K562 (cell line): ENCODE results near the gene ZC3H13. TPM values are rescaled to one million over a fixed set of nuclear protein-coding genes. Genes with fewer than 3 reads are reported as not detected.

ENCODE experiments used
- ATAC-seq: fragments of 200-7000 bp; cut with Tn5 transposase; 3 replicates; pipeline ENCODE4 v1.9.1; 2020; ENCODE audit warnings: moderate library complexity
- BruUV-seq: library from RNA; stranded (reverse); fragments of 400-500 nt; replicated peaks from 2 replicates; lab custom pipeline; 2021; lab: Mats Ljungman, UMichigan
- CTCF ChIA-PET: fragments of 300-600 bp; formaldehyde crosslinking; extraction: SDS; loops from one replicate; lab custom pipeline; 2021; ENCODE audit warnings: low intra/inter-chr PET ratio; lab: Yijun Ruan, JAX
- POLR2A ChIA-PET: fragments of 300-600, 350-650 bp; sonication (Branson Sonifier 250); formaldehyde crosslinking; extraction: SDS; loops from one replicate; lab custom pipeline; 2021; ENCODE audit warnings: antibody characterized with exemption, inconsistent platforms; lab: Yijun Ruan, JAX
- DNase-seq, 4 experiments: peaks; one replicate each; pipeline versions ENCODE4 v3.0.0 to v3.0.0-alpha.2; 2011 to 2018; ENCODE audit warnings: low spot score in 3 of 4, mixed read lengths in 3 of 4; ENCODE audit errors: extremely low read depth in 1 of 4
- FAIRE-seq: peaks from 2 replicates; lab custom pipeline; 2011; peaks lifted over from hg19 to GRCh38; lab: Jason Lieb, UNC
- H2AFZ ChIP-seq: 2 replicates; pipeline ENCODE4 v1.6.0; 2011; ENCODE audit warnings: low read depth, low read length, control low read depth, inconsistent platforms
- H3K27ac ChIP-seq: fragments of 200-600 bp; 3 replicates; pipeline ENCODE4 v1.8.0; 2011; ENCODE audit warnings: low read depth, mild to moderate bottlenecking, control low read depth, inconsistent platforms, low read length, moderate library complexity, mixed read lengths; ENCODE audit errors: extremely low read depth
- H3K27me3 ChIP-seq, 2 experiments: fragments of 300-600 bp in 1 of 2; 2 replicates in 1 of 2; 3 replicates in 1 of 2; pipeline versions ENCODE4 v1.6.0 to v1.8.0; 2011; ENCODE audit warnings: inconsistent platforms in 2 of 2, low read length in 2 of 2, mild to moderate bottlenecking in 1 of 2, mixed read lengths in 1 of 2, moderate library complexity in 1 of 2; ENCODE audit not compliant: control insufficient read depth in 2 of 2, insufficient read depth in 2 of 2
- H3K36me3 ChIP-seq: fragments of 300-600 bp; 3 replicates; pipeline ENCODE4 v1.8.0; 2011; ENCODE audit warnings: mild to moderate bottlenecking, low read length, inconsistent platforms; ENCODE audit not compliant: control insufficient read depth, insufficient read depth
- H3K4me1 ChIP-seq, 2 experiments: fragments of 200-600 bp in 1 of 2; replicated peaks in 1 of 2; 2 replicates in 1 of 2; 3 replicates in 1 of 2; pipeline versions ENCODE4 v1.5.1 to v1.8.0; 2011; ENCODE audit warnings: inconsistent platforms in 2 of 2, low read length in 2 of 2, mild to moderate bottlenecking in 1 of 2, mixed read lengths in 1 of 2, moderate library complexity in 1 of 2; ENCODE audit not compliant: control insufficient read depth in 2 of 2, insufficient read depth in 2 of 2
- H3K4me2 ChIP-seq: 2 replicates; pipeline ENCODE4 v1.6.1; 2011; ENCODE audit warnings: low read length, control low read depth, inconsistent platforms, mixed read lengths; ENCODE audit not compliant: insufficient read depth
- H3K4me3 ChIP-seq: fragments of 200-600 bp; sonication (generic), shearing (Covaris generic); 2 replicates; pipeline ENCODE4 v1.5.1; 2016; ENCODE audit warnings: control low read depth, inconsistent platforms
- H3K79me2 ChIP-seq: fragments of 200-600 bp; 3 replicates; pipeline ENCODE4 v1.8.0; 2011; ENCODE audit warnings: low read length, inconsistent platforms; ENCODE audit not compliant: control insufficient read depth, insufficient read depth
- H3K9ac ChIP-seq, 2 experiments: 2 replicates each; pipeline versions ENCODE4 v1.6.0 to v1.6.1; 2011; ENCODE audit warnings: low read depth in 2 of 2, low read length in 2 of 2, control low read depth in 1 of 2, inconsistent platforms in 1 of 2, mild to moderate bottlenecking in 1 of 2, mixed read lengths in 1 of 2; ENCODE audit not compliant: insufficient read depth in 1 of 2
- H3K9me1 ChIP-seq: one replicate; pipeline ENCODE4 v1.6.0; 2011; ENCODE audit warnings: inconsistent platforms, mild to moderate bottlenecking, low read length, moderate library complexity; ENCODE audit not compliant: control insufficient read depth, insufficient read depth
- H3K9me3 ChIP-seq: replicated peaks from 2 replicates; pipeline ENCODE4 v1.5.1; 2011; ENCODE audit warnings: low read depth, low read length, inconsistent platforms; ENCODE audit not compliant: control insufficient read depth, insufficient read depth
- H4K20me1 ChIP-seq: replicated peaks from 2 replicates; pipeline ENCODE4 v1.6.1; 2011; ENCODE audit warnings: low read length, inconsistent platforms, mixed read lengths; ENCODE audit not compliant: control insufficient read depth, insufficient read depth
- ARID1B ChIP-seq: fragments of 450-650 bp; IDR thresholded peaks from 2 replicates; pipeline ENCODE4 v1.6.1; 2016; ENCODE audit warnings: antibody characterized with exemption, mild to moderate bottlenecking, inconsistent platforms
- FOXA3 ChIP-seq, 2 experiments: fragments of 450-650 bp in 1 of 2; sonication (generic) in 1 of 2; formaldehyde crosslinking; IDR thresholded peaks in 1 of 2; conservative IDR thresholded peaks in 1 of 2; 2 replicates each; pipeline versions ENCODE4 v1.4.0 to v1.8.0; 2020 to 2022; ENCODE audit warnings: mild to moderate bottlenecking in 2 of 2, missing genetic modification reagents in 1 of 2
- GATAD2A ChIP-seq: fragments of 450-650 bp; IDR thresholded peaks from 2 replicates; pipeline ENCODE4 v1.6.1; 2017
- MCM7 ChIP-seq, 2 experiments: fragments of 450-650 bp; IDR thresholded peaks; 2 replicates each; pipeline ENCODE4 v1.6.1; 2016 to 2018
- RAD51 ChIP-seq: fragments of 450-650 bp; IDR thresholded peaks from 2 replicates; pipeline ENCODE4 v1.7.1; 2016; ENCODE audit warnings: low read depth, mild to moderate bottlenecking, borderline replicate concordance
- SIX5 ChIP-seq, 2 experiments: IDR thresholded peaks; 2 replicates each; pipeline ENCODE4 v1.6.1; 2011; ENCODE audit warnings: low read length in 2 of 2, borderline replicate concordance in 1 of 2, low read depth in 1 of 2, mild to moderate bottlenecking in 1 of 2, moderate library complexity in 1 of 2; ENCODE audit not compliant: insufficient read depth in 1 of 2
- SMARCA4 ChIP-seq: fragments of 450-650 bp; IDR thresholded peaks from 2 replicates; pipeline ENCODE4 v1.6.1; 2016
- TCF3 ChIP-seq: sonication (generic); formaldehyde crosslinking; IDR thresholded peaks from 2 replicates; pipeline ENCODE4 v1.4.0; 2020; ENCODE audit warnings: mild to moderate bottlenecking, missing genetic modification reagents
- USF1 ChIP-seq: sonication (generic); formaldehyde crosslinking; IDR thresholded peaks from 2 replicates; pipeline ENCODE4 v1.9.0; 2022; ENCODE audit warnings: mild to moderate bottlenecking, missing genetic modification reagents
- ZNF212 ChIP-seq: fragments of 450-650 bp; formaldehyde crosslinking; IDR thresholded peaks from 2 replicates; pipeline ENCODE4 v1.4.0; 2020; ENCODE audit warnings: mild to moderate bottlenecking
- ZNF551 ChIP-seq: fragments of 250-450 bp; sonication (Bioruptor Pico); IDR thresholded peaks from 2 replicates; pipeline ENCODE4 v1.5.0; 2021; ENCODE audit warnings: mild to moderate bottlenecking, moderate library complexity
- WGBS: fragments of 100-300 bp; shearing (Covaris generic); methylation state at CpG from one replicate; pipeline ENCODE4 v1.1.6; 2016; ENCODE audit warnings: low coverage, mixed read lengths; ENCODE audit not compliant: insufficient coverage; ENCODE audit errors: missing lambda C conversion rate; 5-methylcytosine and 5-hydroxymethylcytosine counted together
- in situ Hi-C: fragments of 300-500 bp; cut with MboI; formaldehyde crosslinking; loops from 4 replicates; pipeline ENCODE4 v1.15.0; 2018; ENCODE audit warnings: inconsistent platforms, mixed read lengths
- intact Hi-C: fragments of 100-400 bp; cut with micrococcal nuclease; formaldehyde crosslinking; loops from 2 replicates; pipeline ENCODE4 v1.14.2; 2022
- polyA plus RNA-seq, 8 experiments: library from polyadenylated mRNA; depleted of rRNA in 4 of 8; stranded (reverse) in 5 of 8; unstranded in 3 of 8; fragments of >200 nt; fragmentation: Nextera tagmentation in 2 of 8; fragmentation: Illumina TruSeq in 1 of 8; extraction: Ambion mirVana in 2 of 8; extraction: Trizol in 1 of 8; gene quantifications; 2 replicates each; pipeline versions ENCODE4 v1.2.1 to v1.2.3, GENCODE V29; 2011 to 2014; ENCODE audit warnings: inconsistent platforms in 1 of 8, missing spikeins in 1 of 8
- total RNA-seq, 7 experiments: library from RNA; depleted of rRNA in 6 of 7; stranded (reverse); fragments of >200 nt in 6 of 7; fragmentation: Illumina TruSeq in 2 of 7; extraction: Trizol in 2 of 7; gene quantifications; 2 replicates each; pipeline versions ENCODE4 v1.2.1 to v1.2.3, GENCODE V29; 2011 to 2021; ENCODE audit warnings: low replicate concordance in 1 of 7
- TF ChIP-seq, protein P1 (sequence below): fragments of 450-650 bp; IDR thresholded peaks from 2 replicates; pipeline ENCODE4 v1.7.1; 2018; ENCODE audit warnings: mild to moderate bottlenecking, low read depth; ENCODE audit not compliant: partially characterized antibody

Gene ZC3H13
- total and polyA plus RNA-seq, 9 of the 15 experiments (the other 6 are each of a cell fraction or from before 2014, with no cell fraction given), result 4.9 to 27.6 (median 12.1) TPM

GRCh38 chr13:45943120-45943519, 109.4 kb downstream of the ZC3H13 start:
- no peaks in the 10 kb centered on the region for H3K79me2 ChIP-seq
- H3K4me3 ChIP-seq, result no peak overlapping the region
- TF ChIP-seq ARID1B, result peak; percentile 49
- no peak for TF ChIP-seq MCM7 (IDR thresholded peaks at IDR 0.05)
- TF ChIP-seq TCF3 (CRISPR knock-in tag), result 0 out of 2 replicates have a peak, but pooled peaks have one; percentile 16
- peak in 1 of 2 experiments; percentile 65; a peak in 2 of 4 replicates for TF ChIP-seq FOXA3 (CRISPR knock-in tag; conservative IDR thresholded peaks at IDR 0.05 in 1 of 2, IDR thresholded peaks at IDR 0.05 in 1 of 2)
- peak; percentile 26; the same call in 1 of the 2 replicates for TF ChIP-seq SMARCA4
- DNase-seq, result no peak
- H3K27ac ChIP-seq, result no peak overlapping the region
- H3K36me3 ChIP-seq, result no peaks in the 10 kb centered on the region
- no TSS peak for BruUV-seq
- no peak overlapping the region for H3K4me2 ChIP-seq
- intact Hi-C loops (no loop called here), in situ Hi-C loops (loop anchor here (25.0 kb wide), 1 partner anchor 369 kb away; no protein-coding TSS in a partner anchor)
- no peak overlapping the region for H3K9ac ChIP-seq
- no peak overlapping the region for H2AFZ ChIP-seq
- ChIA-PET POLR2A (no interaction called here), CTCF (no interaction called here)
- no peaks in the 10 kb centered on the region for H4K20me1 ChIP-seq
- H3K9me1 ChIP-seq, result no peaks in the 10 kb centered on the region
- H3K27me3 ChIP-seq, result peaks cover 0 to 1% of the 10 kb centered on the region in 2 experiments; a peak in 1 of 5 replicates
- WGBS, result 8% methylated on average over 2 of the region's 2 CpGs
- FAIRE-seq, result no peak
- ATAC-seq, result no peak
- H3K9me3 ChIP-seq, result no peaks in the 10 kb centered on the region
- peaks cover 0 to 10% of the 10 kb centered on the region in 2 experiments; a peak in 3 of 5 replicates for H3K4me1 ChIP-seq

DNA sequence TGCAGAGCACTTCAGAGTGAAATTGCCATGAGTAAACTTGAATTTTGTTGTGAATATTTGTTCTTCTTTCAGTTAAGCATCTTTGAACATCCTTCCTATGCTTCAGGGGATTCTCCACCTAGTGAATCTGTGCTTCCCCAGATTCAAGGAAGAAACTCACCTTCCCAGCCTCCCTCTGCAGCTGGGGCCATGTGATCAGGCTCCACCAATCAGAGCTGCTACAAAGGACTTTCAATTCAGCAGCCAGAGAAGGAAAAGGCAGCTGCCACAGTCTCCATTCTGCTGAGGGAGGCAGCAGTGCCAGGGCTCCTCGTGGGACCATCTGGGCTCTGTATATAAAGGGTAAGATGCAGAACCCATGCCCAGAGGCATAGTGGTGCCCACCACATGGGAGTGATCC, 111.3 kb downstream of the ZC3H13 start:
- H3K36me3 ChIP-seq, result no peaks in the 10 kb centered on the region
- peaks cover 0 to 10% of the 10 kb centered on the region in 2 experiments; a peak in 3 of 5 replicates for H3K4me1 ChIP-seq
- no peak for DNase-seq
- no peak for FAIRE-seq
- ChIA-PET POLR2A (no interaction called here), CTCF (no interaction called here)
- ATAC-seq, result 0 out of 3 replicates have a peak, but pooled peaks have one; percentile 26
- H3K4me2 ChIP-seq, result no peak overlapping the region
- BruUV-seq, result no TSS peak
- in situ Hi-C loops (loop anchor here (25.0 kb wide), 1 partner anchor 371 kb away; no protein-coding TSS in a partner anchor), intact Hi-C loops (no loop called here)
- no peaks in the 10 kb centered on the region for H3K9me3 ChIP-seq
- peaks cover 0 to 4% of the 10 kb centered on the region in 2 experiments; a peak in 3 of 5 replicates for H3K27me3 ChIP-seq
- H4K20me1 ChIP-seq, result no peaks in the 10 kb centered on the region
- no peak overlapping the region for H3K9ac ChIP-seq
- 0% methylated on average over 1 of the region's 1 CpG for WGBS
- H3K79me2 ChIP-seq, result no peaks in the 10 kb centered on the region
- no peak overlapping the region for H3K4me3 ChIP-seq
- H2AFZ ChIP-seq, result no peak overlapping the region
- no peaks in the 10 kb centered on the region for H3K9me1 ChIP-seq
- no peak overlapping the region for H3K27ac ChIP-seq
- TF ChIP-seq RAD51 (peak; percentile 29; the same call in 1 of the 2 replicates), SIX5 (IDR thresholded peaks at IDR 0.05; ENCODE audit: borderline replicate concordance in 1 of 2, insufficient read depth in 1 of 2, low read depth in 1 of 2, low read length in 2 of 2) (peak in 1 of 2 experiments; percentile 5; a peak in 1 of 4 replicates), GATAD2A (no peak), ZNF212 (CRISPR knock-in tag) (no peak), ZNF551 (CRISPR knock-in tag) (no peak), USF1 (CRISPR knock-in tag) (peak; percentile 63)
- TF ChIP-seq, protein P1, sequence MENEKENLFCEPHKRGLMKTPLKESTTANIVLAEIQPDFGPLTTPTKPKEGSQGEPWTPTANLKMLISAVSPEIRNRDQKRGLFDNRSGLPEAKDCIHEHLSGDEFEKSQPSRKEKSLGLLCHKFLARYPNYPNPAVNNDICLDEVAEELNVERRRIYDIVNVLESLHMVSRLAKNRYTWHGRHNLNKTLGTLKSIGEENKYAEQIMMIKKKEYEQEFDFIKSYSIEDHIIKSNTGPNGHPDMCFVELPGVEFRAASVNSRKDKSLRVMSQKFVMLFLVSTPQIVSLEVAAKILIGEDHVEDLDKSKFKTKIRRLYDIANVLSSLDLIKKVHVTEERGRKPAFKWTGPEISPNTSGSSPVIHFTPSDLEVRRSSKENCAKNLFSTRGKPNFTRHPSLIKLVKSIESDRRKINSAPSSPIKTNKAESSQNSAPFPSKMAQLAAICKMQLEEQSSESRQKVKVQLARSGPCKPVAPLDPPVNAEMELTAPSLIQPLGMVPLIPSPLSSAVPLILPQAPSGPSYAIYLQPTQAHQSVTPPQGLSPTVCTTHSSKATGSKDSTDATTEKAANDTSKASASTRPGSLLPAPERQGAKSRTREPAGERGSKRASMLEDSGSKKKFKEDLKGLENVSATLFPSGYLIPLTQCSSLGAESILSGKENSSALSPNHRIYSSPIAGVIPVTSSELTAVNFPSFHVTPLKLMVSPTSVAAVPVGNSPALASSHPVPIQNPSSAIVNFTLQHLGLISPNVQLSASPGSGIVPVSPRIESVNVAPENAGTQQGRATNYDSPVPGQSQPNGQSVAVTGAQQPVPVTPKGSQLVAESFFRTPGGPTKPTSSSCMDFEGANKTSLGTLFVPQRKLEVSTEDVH, result no peak
